BE2C (cell line): ENCODE results near the gene UNC5A.

Source experiments
- DNase-seq: peaks from one replicate; pipeline ENCODE4 v3.0.0-alpha.2; 2020
- H3K27me3 ChIP-seq: fragments of 250-450 bp; sonication (Bioruptor Pico); 2 replicates; pipeline ENCODE4 v1.5.1; 2020; ENCODE audit warnings: mild to moderate bottlenecking
- H3K36me3 ChIP-seq: fragments of 250-450 bp; sonication (Bioruptor Pico); 2 replicates; pipeline ENCODE4 v1.5.1; 2020; ENCODE audit warnings: mild to moderate bottlenecking
- H3K4me1 ChIP-seq: fragments of 250-450 bp; sonication (Bioruptor Pico); 2 replicates; pipeline ENCODE4 v1.5.1; 2020
- H3K4me3 ChIP-seq: 2 replicates; pipeline ENCODE4 v1.5.1; 2011; ENCODE audit warnings: low read depth, low read length
- H3K9me3 ChIP-seq: fragments of 250-450 bp; sonication (Bioruptor Pico); 2 replicates; pipeline ENCODE4 v1.5.1; 2020
- CTCF ChIP-seq: IDR thresholded peaks from 2 replicates; pipeline ENCODE4 v1.5.1; 2012; ENCODE audit warnings: mild to moderate bottlenecking, low read depth, low read length

The UNC5A gene

DNA sequence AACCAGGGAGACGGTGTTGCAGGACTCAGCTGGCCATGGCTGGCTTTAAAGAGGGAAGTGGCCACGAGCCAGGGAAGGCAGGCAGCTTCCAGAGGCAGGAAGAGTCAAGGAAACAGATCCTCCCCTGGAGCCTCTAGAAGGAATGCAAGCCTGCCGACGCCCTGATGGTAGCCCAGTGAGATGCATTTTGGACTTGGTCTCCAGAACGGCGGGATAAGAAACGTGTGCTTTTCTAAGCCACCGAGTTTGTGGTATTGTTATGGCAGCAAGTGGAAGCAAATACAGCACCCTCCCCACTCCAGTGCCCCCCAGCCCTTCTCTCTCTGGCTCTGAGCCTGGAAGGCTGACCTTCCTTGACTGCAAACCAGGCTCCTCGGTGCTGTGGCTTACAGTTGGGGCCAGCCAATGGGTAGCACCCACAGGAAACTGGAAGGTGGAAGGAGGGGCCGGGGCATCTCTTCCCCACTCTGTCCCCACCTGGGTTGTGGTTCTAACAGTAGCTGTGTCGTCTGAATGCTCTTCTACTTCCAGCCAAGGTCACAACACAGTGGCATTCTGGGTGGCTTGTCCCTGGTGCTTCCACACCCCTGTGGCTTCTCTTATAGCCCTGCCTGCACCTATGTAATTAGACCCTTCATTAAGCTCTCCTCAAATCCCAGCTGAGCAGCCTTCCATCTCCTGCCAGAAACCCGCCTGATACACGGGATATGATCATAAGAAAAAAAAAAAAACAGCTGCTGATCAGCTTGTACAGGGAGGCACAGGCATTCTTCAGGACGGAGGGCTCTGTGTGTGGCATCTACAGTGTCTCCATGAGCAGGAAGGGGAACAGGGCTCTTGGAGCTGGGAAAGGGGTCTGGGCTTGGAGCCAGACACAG is 29.9 kb upstream of the UNC5A start:
- Histone ChIP-seq H3K27me3 (no peaks in the 10 kb centered on the region), H3K4me1 (peaks cover 8% of the 10 kb centered on the region), H3K9me3 (no peaks in the 10 kb centered on the region), H3K36me3 (no peaks in the 10 kb centered on the region), H3K4me3 (no peak overlapping the region)
- no peak for DNase-seq
- no peak for TF ChIP-seq CTCF

- no peaks in the 10 kb centered on the region for H3K27me3 ChIP-seq
- TF ChIP-seq CTCF = no peak
- no peaks in the 10 kb centered on the region for H3K9me3 ChIP-seq
- no peaks in the 10 kb centered on the region for H3K36me3 ChIP-seq
- peaks cover 8% of the 10 kb centered on the region for H3K4me1 ChIP-seq
- H3K4me3 ChIP-seq = no peak overlapping the region
- DNase-seq = no peak
Observed at GRCh38 chr5:176781054-176781375, 29.3 kb upstream of the UNC5A start.

- no peaks in the 10 kb centered on the region for H3K27me3 ChIP-seq
- TF ChIP-seq CTCF = no peak
- DNase-seq = no peak
Observed at GRCh38 chr5:176781638-176782570, 28.5 kb upstream of the UNC5A start.

DNA sequence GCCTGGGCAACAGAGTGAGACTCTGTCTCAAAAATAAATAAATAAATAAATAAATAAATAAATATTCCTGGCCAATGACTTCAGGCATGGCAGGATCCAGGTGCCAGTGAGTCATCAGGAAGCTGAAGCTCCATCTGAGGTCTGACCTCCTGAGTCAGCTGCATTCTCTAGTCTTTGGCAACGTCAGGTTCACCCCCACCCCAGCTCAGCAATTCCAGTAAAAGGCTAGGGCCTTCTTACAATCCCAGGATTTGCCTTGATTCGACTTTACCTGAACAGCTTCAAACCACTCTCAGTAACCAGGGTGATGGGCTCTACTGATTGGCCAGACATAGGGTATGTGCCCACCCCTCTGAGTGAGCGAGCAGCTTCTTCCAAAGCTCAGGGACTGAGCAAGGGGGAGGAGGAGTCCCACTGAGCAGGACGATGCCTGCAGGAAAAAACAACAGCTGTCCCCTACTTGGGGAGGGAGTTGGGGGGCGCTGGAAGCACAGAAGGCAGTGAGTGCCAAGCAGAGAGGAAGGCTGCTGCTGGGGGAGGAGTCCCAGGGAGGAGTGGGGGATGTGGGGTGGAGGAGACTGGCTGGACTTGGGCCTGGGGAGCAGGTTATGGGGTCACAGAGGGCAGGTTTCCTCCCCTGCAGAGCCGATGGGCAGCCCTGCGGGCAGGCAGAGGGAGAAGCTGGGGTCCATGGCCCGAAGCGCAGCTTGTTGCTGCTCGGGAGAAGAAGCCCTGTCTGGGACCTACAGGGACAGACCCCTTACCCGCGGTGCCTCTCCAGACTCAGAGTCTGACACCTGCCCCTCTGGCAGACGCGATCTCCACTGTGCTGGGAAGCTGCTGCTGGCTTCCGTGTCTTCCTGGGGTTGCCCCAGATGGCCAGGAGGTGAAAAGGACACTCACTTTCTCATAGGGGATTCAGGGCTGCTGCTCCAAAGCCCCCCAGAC is 25.9 kb upstream of the UNC5A start:
- Histone ChIP-seq H3K4me3 (no peak overlapping the region), H3K27me3 (no peaks in the 10 kb centered on the region)

More at GRCh38 chr5:176781638-176782570, 28.5 kb upstream of the UNC5A start:
- no peak overlapping the region for H3K4me3 ChIP-seq
- no peaks in the 10 kb centered on the region for H3K36me3 ChIP-seq
- H3K9me3 ChIP-seq = no peaks in the 10 kb centered on the region
- H3K4me1 ChIP-seq = peaks cover 8% of the 10 kb centered on the region

More for the DNA sequence above, 25.9 kb upstream of the UNC5A start:
- no peak for TF ChIP-seq CTCF
- Histone ChIP-seq H3K36me3 (no peaks in the 10 kb centered on the region), H3K4me1 (peaks cover 8% of the 10 kb centered on the region), H3K9me3 (no peaks in the 10 kb centered on the region)
- no peak for DNase-seq
